ENCODE measurements around the gene LRBA. TPM values are rescaled to one million over a fixed set of nuclear protein-coding genes. Genes with fewer than 3 reads are reported as not detected.

The LRBA gene
- total and polyA plus RNA-seq, 3 donors from 2014 or later, result 24.6 to 61.1 (median 60.8) TPM

DNA sequence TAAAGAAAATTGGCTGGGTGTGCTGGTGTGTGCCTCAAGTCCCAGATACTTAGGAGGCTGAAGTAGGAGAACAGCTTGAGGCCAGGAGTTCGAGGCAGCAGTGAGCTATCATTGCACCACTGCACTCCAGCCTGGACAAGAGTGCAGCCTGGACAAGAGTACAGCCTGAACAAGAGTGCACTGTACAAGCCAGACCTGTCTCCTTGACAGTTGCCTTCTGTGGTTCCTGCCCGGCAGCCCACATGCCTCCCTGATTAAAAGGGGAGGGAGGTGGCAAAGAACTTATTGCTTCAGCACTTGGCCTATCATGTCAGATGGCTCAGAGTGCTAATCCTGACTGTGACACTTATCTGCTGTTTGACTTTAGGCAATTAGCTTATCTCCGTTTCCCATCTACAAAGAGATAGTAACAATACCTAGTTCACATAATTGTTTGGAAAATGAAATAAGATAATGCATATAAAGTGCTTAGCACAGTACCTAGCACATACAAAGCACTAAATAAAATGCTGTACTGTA lies 687.8 kb downstream of the LRBA start:
- 89 to 98% methylated on average over 3 of the region's 3 CpGs for WGBS, 2 donors
- H3K27me3 ChIP-seq, result no peaks in the 10 kb centered on the region
- no peaks in the 10 kb centered on the region for H3K4me1 ChIP-seq
- H3K9me3 ChIP-seq, result no peaks in the 10 kb centered on the region
- H3K4me3 ChIP-seq, result no peak overlapping the region
- no peak overlapping the region for H3K27ac ChIP-seq
- no peak for TF ChIP-seq POLR2A (IDR thresholded peaks at IDR 0.05)
- TF ChIP-seq, protein P1, sequence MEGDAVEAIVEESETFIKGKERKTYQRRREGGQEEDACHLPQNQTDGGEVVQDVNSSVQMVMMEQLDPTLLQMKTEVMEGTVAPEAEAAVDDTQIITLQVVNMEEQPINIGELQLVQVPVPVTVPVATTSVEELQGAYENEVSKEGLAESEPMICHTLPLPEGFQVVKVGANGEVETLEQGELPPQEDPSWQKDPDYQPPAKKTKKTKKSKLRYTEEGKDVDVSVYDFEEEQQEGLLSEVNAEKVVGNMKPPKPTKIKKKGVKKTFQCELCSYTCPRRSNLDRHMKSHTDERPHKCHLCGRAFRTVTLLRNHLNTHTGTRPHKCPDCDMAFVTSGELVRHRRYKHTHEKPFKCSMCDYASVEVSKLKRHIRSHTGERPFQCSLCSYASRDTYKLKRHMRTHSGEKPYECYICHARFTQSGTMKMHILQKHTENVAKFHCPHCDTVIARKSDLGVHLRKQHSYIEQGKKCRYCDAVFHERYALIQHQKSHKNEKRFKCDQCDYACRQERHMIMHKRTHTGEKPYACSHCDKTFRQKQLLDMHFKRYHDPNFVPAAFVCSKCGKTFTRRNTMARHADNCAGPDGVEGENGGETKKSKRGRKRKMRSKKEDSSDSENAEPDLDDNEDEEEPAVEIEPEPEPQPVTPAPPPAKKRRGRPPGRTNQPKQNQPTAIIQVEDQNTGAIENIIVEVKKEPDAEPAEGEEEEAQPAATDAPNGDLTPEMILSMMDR (IDR thresholded peaks at IDR 0.05), result no peak
- intact Hi-C loops (cut with DNase I; ENCODE audit: low total_unique reads), result no loop called here
- no peaks in the 10 kb centered on the region for H3K36me3 ChIP-seq (ENCODE audit: low read depth, missing control alignments)
- no peak for DNase-seq

DNA sequence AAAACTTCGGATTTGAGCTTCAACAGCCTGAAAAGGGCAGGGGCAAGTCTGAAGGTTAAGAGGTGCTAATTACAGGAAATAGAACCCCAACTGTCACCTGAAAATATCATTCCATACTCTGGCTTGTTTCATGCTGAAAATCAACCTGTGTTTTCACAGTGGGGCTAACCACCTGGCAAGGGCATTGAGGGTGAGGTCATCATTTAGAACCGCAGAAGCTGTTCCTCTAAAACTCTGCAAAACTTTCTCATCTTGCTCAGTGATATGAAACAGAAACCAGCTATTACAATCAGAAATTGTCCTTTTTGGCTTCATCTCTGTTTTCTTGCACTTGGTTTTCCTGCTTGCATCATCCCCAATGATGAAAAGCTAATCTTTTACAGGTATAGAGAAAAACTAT lies 689.2 kb downstream of the LRBA start:
- Histone ChIP-seq H3K4me3 (no peak overlapping the region), H3K27me3 (no peaks in the 10 kb centered on the region), H3K9me3 (no peaks in the 10 kb centered on the region), H3K36me3 (ENCODE audit: low read depth, missing control alignments) (no peaks in the 10 kb centered on the region), H3K27ac (no peak overlapping the region), H3K4me1 (no peaks in the 10 kb centered on the region)
- 85 to 89% methylated on average over 2 of the region's 2 CpGs for WGBS, 2 donors
- TF ChIP-seq, protein P1 (IDR thresholded peaks at IDR 0.05), result no peak
- no peak for TF ChIP-seq POLR2A (IDR thresholded peaks at IDR 0.05)
- DNase-seq, result no peak
- intact Hi-C loops (cut with DNase I; ENCODE audit: low total_unique reads), result no loop called here

DNA sequence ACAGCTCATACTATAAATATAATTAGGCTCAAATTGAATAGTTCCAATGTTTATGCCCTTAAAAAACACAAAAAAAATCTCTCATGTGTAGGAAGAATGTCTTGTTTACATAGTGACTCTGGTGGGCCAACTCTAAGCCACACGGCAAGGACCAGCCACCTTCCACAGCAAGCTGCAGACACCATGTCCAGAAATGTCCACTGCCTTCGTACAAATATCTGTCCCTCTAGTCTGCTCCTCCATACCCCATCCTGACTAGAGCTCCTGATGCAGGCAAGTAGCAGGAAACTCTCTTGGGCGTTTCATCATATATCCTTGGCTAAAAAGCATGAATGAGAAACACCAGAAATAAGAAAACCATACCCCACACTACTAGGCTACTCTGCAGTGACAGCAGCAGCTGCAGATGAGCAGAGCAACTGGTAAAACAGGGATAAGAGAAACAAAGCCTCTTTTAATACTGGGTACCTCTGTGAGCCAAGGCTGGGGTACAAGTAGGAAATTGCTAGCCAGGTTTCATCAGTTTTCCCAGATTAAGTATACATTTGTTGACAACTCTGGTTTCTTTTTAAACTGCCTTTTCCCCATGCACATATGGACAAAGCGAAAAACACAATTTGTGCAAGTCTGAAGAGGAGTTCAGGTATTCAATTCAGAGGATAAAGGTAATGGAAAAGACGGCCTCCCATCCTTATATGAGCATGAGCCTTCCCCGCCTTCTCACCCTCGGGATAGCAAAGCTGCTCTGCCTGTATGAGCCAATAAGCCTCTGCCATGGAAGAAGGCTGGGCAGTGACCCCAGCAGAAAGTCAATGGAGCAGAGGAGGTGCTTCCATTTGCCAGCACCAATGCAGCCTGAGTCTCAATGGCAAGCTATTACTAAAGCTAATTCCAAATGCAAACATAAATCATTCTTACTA lies 691.4 kb downstream of the LRBA start:
- no peaks in the 10 kb centered on the region for H3K27me3 ChIP-seq
- 84 to 86% methylated on average over 7 of the region's 7 CpGs for WGBS, 2 donors
- no peaks in the 10 kb centered on the region for H3K36me3 ChIP-seq (ENCODE audit: low read depth, missing control alignments)
- TF ChIP-seq, protein P1 (IDR thresholded peaks at IDR 0.05), result no peak
- TF ChIP-seq POLR2A (IDR thresholded peaks at IDR 0.05), result no peak
- H3K4me3 ChIP-seq, result no peak overlapping the region
- DNase-seq, result no peak
- no peaks in the 10 kb centered on the region for H3K4me1 ChIP-seq
- H3K9me3 ChIP-seq, result no peaks in the 10 kb centered on the region
- intact Hi-C loops (cut with DNase I; ENCODE audit: low total_unique reads), result no loop called here
- no peak overlapping the region for H3K27ac ChIP-seq

DNA sequence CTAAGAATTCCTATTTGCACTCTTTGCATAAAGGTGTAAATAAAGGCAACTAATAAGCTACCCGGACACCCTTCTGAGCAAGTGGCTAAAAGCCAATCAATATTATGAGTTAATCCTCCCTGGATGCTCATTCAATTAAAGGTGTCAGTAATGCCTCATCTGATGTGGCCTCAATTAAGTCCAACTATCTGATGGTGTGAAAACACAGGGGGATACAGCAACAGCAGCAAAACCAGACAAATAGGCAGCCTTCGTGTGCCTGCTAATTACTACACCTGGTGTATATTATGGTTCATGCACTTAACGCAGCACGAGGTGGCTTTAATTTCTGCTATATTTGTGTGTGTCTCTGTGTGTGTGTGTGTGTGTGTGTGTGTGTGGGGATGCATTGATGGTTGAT lies 692.4 kb downstream of the LRBA start:
- intact Hi-C loops (cut with DNase I; ENCODE audit: low total_unique reads), result no loop called here
- no peak overlapping the region for H3K4me3 ChIP-seq
- 96 to 97% methylated on average over 4 of the region's 4 CpGs for WGBS, 2 donors
- no peaks in the 10 kb centered on the region for H3K36me3 ChIP-seq (ENCODE audit: low read depth, missing control alignments)
- no peak for TF ChIP-seq POLR2A (IDR thresholded peaks at IDR 0.05)
- no peaks in the 10 kb centered on the region for H3K9me3 ChIP-seq
- no peaks in the 10 kb centered on the region for H3K27me3 ChIP-seq
- DNase-seq, result no peak
- H3K27ac ChIP-seq, result no peak overlapping the region
- no peaks in the 10 kb centered on the region for H3K4me1 ChIP-seq

DNA sequence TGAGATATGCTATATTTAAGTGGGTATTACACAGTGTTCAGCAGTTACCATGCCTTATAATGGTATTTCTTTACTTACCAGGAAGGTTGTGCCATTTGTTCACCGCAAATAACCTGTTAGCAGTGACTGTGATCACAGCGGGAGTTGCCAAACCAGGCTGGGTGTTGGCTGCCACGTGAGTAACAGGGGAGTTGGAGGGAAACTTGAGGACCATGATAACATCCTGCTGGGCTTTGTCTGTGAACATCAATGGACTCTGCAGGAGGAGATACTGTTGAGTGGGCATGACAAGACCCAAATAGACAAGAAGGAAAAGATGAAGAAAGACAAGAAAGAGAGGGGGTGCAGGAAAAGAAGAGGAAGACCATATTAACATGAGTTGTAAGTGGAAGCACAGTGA lies 694.0 kb downstream of the LRBA start:
- Histone ChIP-seq H3K4me3 (no peak overlapping the region), H3K27me3 (no peaks in the 10 kb centered on the region), H3K36me3 (ENCODE audit: low read depth, missing control alignments) (no peaks in the 10 kb centered on the region), H3K4me1 (no peaks in the 10 kb centered on the region), H3K27ac (no peak overlapping the region), H3K9me3 (no peaks in the 10 kb centered on the region)
- intact Hi-C loops (cut with DNase I; ENCODE audit: low total_unique reads), result no loop called here
- WGBS, 2 donors, result 80 to 82% methylated on average over 3 of the region's 3 CpGs
- no peak for DNase-seq
- TF ChIP-seq POLR2A (IDR thresholded peaks at IDR 0.05), result no peak
- TF ChIP-seq, protein P1 (IDR thresholded peaks at IDR 0.05), result no peak

Data from testis (tissue), 3 donors.